OCI-LY1 (cell line): Measurements from ENCODE around the gene ERBB4.

Source experiments
- H2AFZ ChIP-seq: fragments of 200-600 bp; sonication (generic), shearing (Covaris generic); 2 replicates; pipeline ENCODE4 v1.6.0; 2014; ENCODE audit warnings: antibody characterized with exemption, mild to moderate bottlenecking, low read length
- H3F3A ChIP-seq: fragments of 200-600 bp; sonication (generic), shearing (Covaris generic); 2 replicates; pipeline ENCODE4 v1.6.0; 2014; ENCODE audit warnings: mild to moderate bottlenecking, antibody characterized with exemption, low read length, moderate library complexity; ENCODE audit not compliant: insufficient read depth
- H3K27ac ChIP-seq: fragments of 200-600 bp; sonication (generic); 2 replicates; pipeline ENCODE4 v1.5.1; 2014; ENCODE audit warnings: low read length, mixed run types, mild to moderate bottlenecking, low read depth; ENCODE audit not compliant: poor library complexity, severe bottlenecking
- H3K27me3 ChIP-seq: fragments of 200-600 bp; sonication (generic); 2 replicates; pipeline ENCODE4 v1.6.0; 2014; ENCODE audit warnings: antibody characterized with exemption, mild to moderate bottlenecking, low read length, moderate library complexity; ENCODE audit not compliant: insufficient read depth
- H3K36me3 ChIP-seq: fragments of 200-600 bp; sonication (generic); 2 replicates; pipeline ENCODE4 v1.6.1; 2014; ENCODE audit warnings: mild to moderate bottlenecking, antibody characterized with exemption, low read length, moderate library complexity, mixed read lengths; ENCODE audit not compliant: insufficient read depth
- H3K4me1 ChIP-seq: fragments of 200-600 bp; sonication (generic); 2 replicates; pipeline ENCODE4 v1.5.1; 2014; ENCODE audit warnings: mild to moderate bottlenecking, low read length, moderate library complexity; ENCODE audit not compliant: insufficient read depth, severe bottlenecking
- H3K4me2 ChIP-seq: fragments of 200-600 bp; sonication (generic), shearing (Covaris generic); 2 replicates; pipeline ENCODE4 v1.6.1; 2014; ENCODE audit warnings: low read length
- H3K4me3 ChIP-seq: fragments of 200-600 bp; sonication (generic); 2 replicates; pipeline ENCODE4 v1.5.1; 2014; ENCODE audit warnings: low read length, low read depth, mild to moderate bottlenecking, mixed read lengths; ENCODE audit not compliant: poor library complexity, severe bottlenecking
- H3K79me2 ChIP-seq: fragments of 200-600 bp; shearing (Covaris generic); 2 replicates; pipeline ENCODE4 v1.6.1; 2016; ENCODE audit warnings: mixed run types, low read length, mixed read lengths; ENCODE audit not compliant: insufficient read depth
- H3K9ac ChIP-seq: fragments of 200-600 bp; sonication (generic), shearing (Covaris generic); 2 replicates; pipeline ENCODE4 v1.6.1; 2014; ENCODE audit warnings: mild to moderate bottlenecking, low read length, mixed read lengths
- H3K9me2 ChIP-seq: fragments of 200-600 bp; sonication (generic), shearing (Covaris generic); 2 replicates; pipeline ENCODE4 v1.6.1; 2014; ENCODE audit warnings: low read depth, mild to moderate bottlenecking, low read length, mixed read lengths
- H3K9me3 ChIP-seq: fragments of 200-600 bp; shearing (Covaris generic); 2 replicates; pipeline ENCODE4 v1.6.1; 2014; ENCODE audit warnings: low read length, mixed read lengths
- H4K20me1 ChIP-seq: fragments of 200-600 bp; sonication (generic), shearing (Covaris generic); 2 replicates; pipeline ENCODE4 v1.6.0; 2016; ENCODE audit warnings: mild to moderate bottlenecking, low read length; ENCODE audit not compliant: insufficient read depth
- EZH2 ChIP-seq: fragments of 200-600 bp; sonication (generic), shearing (Covaris generic); IDR thresholded peaks from 2 replicates; pipeline ENCODE4 v1.8.0; 2017; ENCODE audit warnings: borderline replicate concordance, mixed run types, mild to moderate bottlenecking, antibody characterized with exemption, low read length, moderate library complexity, mixed read lengths
- TF ChIP-seq, protein P1 (sequence below): fragments of 200-600 bp; sonication (generic), shearing (Covaris generic); IDR thresholded peaks from 2 replicates; pipeline ENCODE4 v1.5.1; 2017; ENCODE audit warnings: mild to moderate bottlenecking, antibody characterized with exemption, low read length, moderate library complexity, mixed read lengths

Gene ERBB4

GRCh38 chr2:212005085-212005671, 533.4 kb downstream of the ERBB4 start:
- H3K27ac ChIP-seq = no peak overlapping the region
- H3K79me2 ChIP-seq = no peaks in the 10 kb centered on the region
- no peak overlapping the region for H3K4me3 ChIP-seq
- H3K9me3 ChIP-seq = no peaks in the 10 kb centered on the region
- peaks cover 18% of the 10 kb centered on the region for H3K4me1 ChIP-seq
- H3K9me2 ChIP-seq = no peaks in the 10 kb centered on the region
- H4K20me1 ChIP-seq = no peaks in the 10 kb centered on the region
- TF ChIP-seq, protein P1, sequence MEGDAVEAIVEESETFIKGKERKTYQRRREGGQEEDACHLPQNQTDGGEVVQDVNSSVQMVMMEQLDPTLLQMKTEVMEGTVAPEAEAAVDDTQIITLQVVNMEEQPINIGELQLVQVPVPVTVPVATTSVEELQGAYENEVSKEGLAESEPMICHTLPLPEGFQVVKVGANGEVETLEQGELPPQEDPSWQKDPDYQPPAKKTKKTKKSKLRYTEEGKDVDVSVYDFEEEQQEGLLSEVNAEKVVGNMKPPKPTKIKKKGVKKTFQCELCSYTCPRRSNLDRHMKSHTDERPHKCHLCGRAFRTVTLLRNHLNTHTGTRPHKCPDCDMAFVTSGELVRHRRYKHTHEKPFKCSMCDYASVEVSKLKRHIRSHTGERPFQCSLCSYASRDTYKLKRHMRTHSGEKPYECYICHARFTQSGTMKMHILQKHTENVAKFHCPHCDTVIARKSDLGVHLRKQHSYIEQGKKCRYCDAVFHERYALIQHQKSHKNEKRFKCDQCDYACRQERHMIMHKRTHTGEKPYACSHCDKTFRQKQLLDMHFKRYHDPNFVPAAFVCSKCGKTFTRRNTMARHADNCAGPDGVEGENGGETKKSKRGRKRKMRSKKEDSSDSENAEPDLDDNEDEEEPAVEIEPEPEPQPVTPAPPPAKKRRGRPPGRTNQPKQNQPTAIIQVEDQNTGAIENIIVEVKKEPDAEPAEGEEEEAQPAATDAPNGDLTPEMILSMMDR = peak; percentile 88
- TF ChIP-seq EZH2 = no peak
- no peak overlapping the region for H3K9ac ChIP-seq
- H3F3A ChIP-seq = peaks cover 6% of the 10 kb centered on the region; the same call in 1 of the 2 replicates
- no peaks in the 10 kb centered on the region for H3K36me3 ChIP-seq
- no peak overlapping the region for H2AFZ ChIP-seq
- H3K4me2 ChIP-seq = no peak overlapping the region
- H3K27me3 ChIP-seq = no peaks in the 10 kb centered on the region

DNA sequence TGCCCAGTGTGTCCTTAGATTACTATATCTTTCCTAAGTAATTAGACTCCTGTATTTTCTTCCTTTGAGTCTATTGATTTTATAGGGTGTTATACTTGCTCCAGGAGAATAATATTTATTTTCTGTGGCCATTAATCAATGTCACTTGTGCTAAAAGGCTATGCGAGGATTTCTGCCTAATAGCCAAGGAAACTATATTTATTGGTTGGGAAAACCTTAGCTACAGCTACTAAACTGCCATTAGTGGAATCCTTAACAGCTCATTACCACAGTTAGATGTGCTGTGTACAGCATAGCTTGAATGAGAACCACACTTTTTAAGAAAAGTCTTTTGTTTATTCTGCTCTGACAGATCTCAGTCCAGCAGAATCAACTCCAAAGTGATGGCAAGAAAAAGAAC, 537.3 kb downstream of the ERBB4 start:
- Histone ChIP-seq H3K27me3 (no peaks in the 10 kb centered on the region), H3K36me3 (no peaks in the 10 kb centered on the region), H3K27ac (no peak overlapping the region), H3K79me2 (no peaks in the 10 kb centered on the region), H4K20me1 (no peaks in the 10 kb centered on the region), H3K4me1 (no peaks in the 10 kb centered on the region), H3K9me2 (no peaks in the 10 kb centered on the region), H3K4me3 (no peak overlapping the region), H3F3A (no peaks in the 10 kb centered on the region), H2AFZ (no peak overlapping the region), H3K9ac (no peak overlapping the region), H3K9me3 (no peaks in the 10 kb centered on the region), H3K4me2 (no peak overlapping the region)
- TF ChIP-seq EZH2 = no peak
- TF ChIP-seq, protein P1 = no peak

- Histone ChIP-seq H3K4me1 (peaks cover 10% of the 10 kb centered on the region), H3F3A (no peaks in the 10 kb centered on the region), H3K36me3 (no peaks in the 10 kb centered on the region), H3K79me2 (no peaks in the 10 kb centered on the region), H3K4me3 (no peak overlapping the region), H2AFZ (peak overlapping the region; percentile 26; the same call in 1 of the 2 replicates), H3K9ac (no peak overlapping the region), H4K20me1 (no peaks in the 10 kb centered on the region), H3K27ac (no peak overlapping the region), H3K27me3 (no peaks in the 10 kb centered on the region), H3K9me2 (no peaks in the 10 kb centered on the region), H3K9me3 (no peaks in the 10 kb centered on the region), H3K4me2 (no peak overlapping the region)
- TF ChIP-seq EZH2 = no peak
- TF ChIP-seq, protein P1 = no peak
Measured at GRCh38 chr2:211996857-211997256, 541.7 kb downstream of the ERBB4 start.
